GM10266 (cell line): Measurements from ENCODE around the gene USP47.

ENCODE experiments used
- DNase-seq: peaks from one replicate; pipeline ENCODE4 v3.0.0; 2012; ENCODE audit errors: extremely low spot score
- TF ChIP-seq, protein P1 (sequence below): IDR thresholded peaks from 2 replicates; pipeline ENCODE4 v1.5.1; 2012; ENCODE audit warnings: mild to moderate bottlenecking, low read depth; ENCODE audit not compliant: control insufficient read depth, insufficient read depth; ENCODE audit errors: missing control alignments

The USP47 gene

DNA sequence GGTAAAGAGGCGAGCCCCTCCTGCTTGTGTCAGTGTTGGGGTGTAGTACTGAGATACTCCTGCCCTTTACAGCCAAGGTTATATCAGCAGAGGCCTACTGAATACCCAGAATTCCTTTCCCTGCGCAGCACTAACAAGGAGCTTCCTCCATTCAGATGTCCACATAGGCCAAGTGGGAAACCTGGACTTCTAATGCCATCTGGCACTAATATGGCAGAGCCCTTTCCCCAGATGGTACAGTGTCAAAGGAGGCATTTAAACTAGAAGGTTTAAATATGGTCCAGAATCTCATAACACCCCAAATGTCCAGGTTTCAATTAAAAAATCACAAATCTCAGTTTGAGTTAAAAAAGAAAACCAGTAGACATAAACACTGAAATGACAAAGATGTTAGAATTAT is 68.8 kb downstream of the USP47 start:
- no peak for DNase-seq
- TF ChIP-seq, protein P1, sequence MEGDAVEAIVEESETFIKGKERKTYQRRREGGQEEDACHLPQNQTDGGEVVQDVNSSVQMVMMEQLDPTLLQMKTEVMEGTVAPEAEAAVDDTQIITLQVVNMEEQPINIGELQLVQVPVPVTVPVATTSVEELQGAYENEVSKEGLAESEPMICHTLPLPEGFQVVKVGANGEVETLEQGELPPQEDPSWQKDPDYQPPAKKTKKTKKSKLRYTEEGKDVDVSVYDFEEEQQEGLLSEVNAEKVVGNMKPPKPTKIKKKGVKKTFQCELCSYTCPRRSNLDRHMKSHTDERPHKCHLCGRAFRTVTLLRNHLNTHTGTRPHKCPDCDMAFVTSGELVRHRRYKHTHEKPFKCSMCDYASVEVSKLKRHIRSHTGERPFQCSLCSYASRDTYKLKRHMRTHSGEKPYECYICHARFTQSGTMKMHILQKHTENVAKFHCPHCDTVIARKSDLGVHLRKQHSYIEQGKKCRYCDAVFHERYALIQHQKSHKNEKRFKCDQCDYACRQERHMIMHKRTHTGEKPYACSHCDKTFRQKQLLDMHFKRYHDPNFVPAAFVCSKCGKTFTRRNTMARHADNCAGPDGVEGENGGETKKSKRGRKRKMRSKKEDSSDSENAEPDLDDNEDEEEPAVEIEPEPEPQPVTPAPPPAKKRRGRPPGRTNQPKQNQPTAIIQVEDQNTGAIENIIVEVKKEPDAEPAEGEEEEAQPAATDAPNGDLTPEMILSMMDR, result no peak

DNA sequence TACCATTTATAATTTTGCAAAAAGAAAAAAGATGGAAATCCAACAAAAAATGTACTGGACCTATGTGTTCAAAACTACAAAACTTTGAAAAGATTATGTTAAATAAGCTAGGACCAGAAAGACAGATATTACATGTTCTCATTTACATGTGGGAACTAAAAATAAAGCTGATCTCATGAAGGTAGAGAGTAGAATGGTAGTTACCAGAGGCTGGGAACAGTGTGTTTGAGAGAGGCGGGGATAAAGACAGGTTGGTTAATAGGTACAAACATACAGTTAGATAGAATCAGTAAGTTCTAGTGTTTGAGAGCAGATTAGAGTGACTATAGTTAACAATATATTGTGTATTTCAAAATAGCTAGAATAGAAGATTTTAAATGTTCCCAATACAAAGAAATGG is 71.6 kb downstream of the USP47 start:
- TF ChIP-seq, protein P1, result no peak
- DNase-seq, result no peak

DNA sequence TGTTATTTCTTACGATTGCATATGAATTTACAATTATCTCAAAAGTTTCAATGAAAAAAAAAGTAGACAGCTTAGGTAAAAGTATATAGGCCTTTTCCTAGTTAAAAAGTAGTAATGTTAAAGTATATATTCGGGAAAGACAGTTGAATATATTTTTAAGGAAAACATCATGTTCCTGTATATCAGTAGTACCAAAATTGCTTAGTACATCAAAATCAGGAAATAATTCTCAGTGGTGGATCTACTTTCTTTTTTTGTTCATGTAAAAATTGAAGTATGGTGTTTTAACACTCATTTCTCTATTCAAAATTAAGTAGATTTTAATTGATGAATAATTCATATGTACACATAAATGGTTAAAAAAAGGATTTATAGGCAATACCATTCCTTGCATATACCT is 73.9 kb downstream of the USP47 start:
- TF ChIP-seq, protein P1, result no peak
- DNase-seq, result no peak

DNA sequence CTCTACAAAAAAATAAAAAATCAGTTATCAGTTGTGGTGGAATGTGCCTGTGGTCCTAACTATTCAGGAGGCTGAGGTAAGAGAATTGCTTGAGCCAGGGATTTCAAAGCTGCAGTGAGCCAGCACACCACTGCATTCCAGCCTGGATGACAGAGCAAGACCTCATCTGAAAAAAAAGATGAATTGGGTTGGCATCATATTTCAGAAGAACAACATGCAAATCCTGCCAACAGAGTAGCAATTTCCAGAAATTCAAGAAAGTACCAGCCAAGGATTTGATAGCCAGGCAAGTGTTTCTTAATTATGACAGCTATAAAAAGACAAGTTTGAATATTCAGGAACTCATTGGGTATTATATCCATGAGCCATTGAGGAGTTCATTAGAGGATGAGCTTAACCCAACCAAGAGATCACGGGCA is 75.2 kb downstream of the USP47 start:
- TF ChIP-seq, protein P1, result no peak
- no peak for DNase-seq

DNA sequence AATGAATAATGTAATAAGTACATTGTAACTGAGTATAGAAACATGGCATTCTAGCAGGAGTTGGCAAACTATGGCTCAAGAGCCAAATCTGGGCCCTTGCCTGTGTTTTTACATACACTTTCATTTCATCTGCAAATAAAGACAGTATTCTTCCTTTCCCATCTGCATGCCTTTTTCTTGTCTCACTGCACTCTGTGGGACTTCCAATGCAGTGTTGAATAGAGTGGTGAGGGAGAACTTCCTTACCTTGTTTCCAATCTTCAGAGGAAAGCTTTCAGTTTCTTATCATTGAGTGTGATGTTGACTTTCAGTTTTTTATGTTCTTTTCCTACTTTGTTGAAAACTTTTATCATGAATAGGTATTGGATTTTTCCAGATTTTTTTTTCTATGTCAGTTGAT is 82.1 kb downstream of the USP47 start:
- DNase-seq, result no peak
- TF ChIP-seq, protein P1, result no peak

DNA sequence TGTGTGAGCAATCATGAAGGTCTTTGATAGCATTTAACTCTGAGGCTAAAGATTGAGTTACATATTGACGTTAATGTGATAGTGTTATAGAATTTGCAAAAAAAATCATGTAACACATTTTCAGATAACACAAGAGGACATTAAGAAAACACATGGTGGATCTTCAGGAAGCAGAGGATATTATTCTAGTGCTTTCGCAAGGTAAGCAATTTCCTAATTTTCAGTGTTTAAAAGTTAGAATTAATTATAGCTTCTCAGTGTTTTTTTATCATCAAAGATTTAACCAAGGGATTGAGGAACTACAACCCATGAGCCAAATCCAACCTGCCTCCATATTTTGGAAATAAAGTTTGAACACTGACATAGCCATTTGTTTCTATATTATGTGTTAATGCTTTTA is 88.1 kb downstream of the USP47 start:
- TF ChIP-seq, protein P1, result no peak
- DNase-seq, result no peak

DNA sequence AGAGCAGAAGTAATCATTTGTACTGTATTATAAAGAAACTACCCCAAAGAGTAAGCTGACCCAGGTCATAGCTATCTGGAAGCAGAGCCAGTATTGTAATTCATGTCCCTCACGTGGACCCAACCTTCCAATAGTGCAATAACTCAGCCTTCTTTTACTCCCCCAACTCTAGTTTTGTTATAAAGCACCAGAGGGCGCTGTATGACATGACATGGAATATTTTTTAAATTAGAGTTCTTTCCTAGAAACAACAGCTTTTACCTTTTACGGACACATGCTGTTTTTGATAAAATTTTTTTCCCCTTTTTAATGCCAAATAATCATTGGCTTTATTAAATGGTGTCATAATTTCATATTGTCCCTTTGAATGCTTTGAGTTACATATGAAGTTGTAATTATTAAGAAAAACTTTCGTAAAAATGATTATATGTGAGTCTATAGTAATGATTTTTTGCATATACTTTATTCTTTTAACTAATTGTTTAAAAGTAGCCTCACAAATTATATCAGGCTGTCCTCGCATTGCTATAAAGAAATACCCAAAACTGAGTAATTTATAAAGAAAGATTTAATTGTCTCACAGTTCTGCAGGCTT is 89.8 kb downstream of the USP47 start:
- peak; percentile 21 for DNase-seq

More for the DNA sequence above, 89.8 kb downstream of the USP47 start:
- TF ChIP-seq, protein P1, result peak; percentile 37
